GM12878 (cell line): ENCODE data around the gene PCDHB7. TPM values are rescaled to one million over a fixed set of nuclear protein-coding genes. Genes with fewer than 3 reads are reported as not detected.
"Not testable (repeated sequence)": the region's sequence is repeated elsewhere in the genome, so short reads cannot be mapped to it uniquely, and the experiment has no call there.

Source experiments
- ATAC-seq: fragments of 200-7000 bp; cut with Tn5 transposase; 3 replicates; pipeline ENCODE4 v1.9.1; 2020; ENCODE audit warnings: mild to moderate bottlenecking, moderate library complexity
- BruUV-seq: library from RNA; stranded (reverse); fragments of 400-500 nt; replicated peaks from 2 replicates; lab custom pipeline; 2021; lab: Mats Ljungman, UMichigan
- CTCF ChIA-PET: fragments of 300-600 bp; sonication (Branson Sonifier 250); formaldehyde crosslinking; extraction: SDS; loops from one replicate; lab custom pipeline; 2021; ENCODE audit warnings: inconsistent platforms; lab: Yijun Ruan, JAX
- POLR2A ChIA-PET: fragments of 350-600 bp; formaldehyde crosslinking; extraction: SDS; loops from one replicate; lab custom pipeline; 2021; ENCODE audit warnings: inconsistent platforms; lab: Charles Lee
- RAD21 ChIA-PET: fragments of 300-600 bp; sonication (Branson Sonifier 250); formaldehyde crosslinking; loops from one replicate; lab custom pipeline; 2023; ENCODE audit warnings: antibody characterized with exemption; ENCODE audit not compliant: unreplicated experiment; lab: Charles Lee
- SMC1A ChIA-PET: fragments of 300-600 bp; sonication (Branson Sonifier 250); formaldehyde crosslinking; loops from one replicate; lab custom pipeline; 2023; ENCODE audit not compliant: unreplicated experiment, uncharacterized antibody; lab: Charles Lee
- DNase-seq: peaks from one replicate; pipeline ENCODE4 v3.0.0-alpha.2; 2011; ENCODE audit warnings: low read depth, low spot score
- FAIRE-seq: peaks from 3 replicates; lab custom pipeline; 2011; peaks lifted over from hg19 to GRCh38; lab: Jason Lieb, UNC
- H2AFZ ChIP-seq: 2 replicates; pipeline ENCODE4 v1.6.0; 2011; ENCODE audit warnings: low read depth, low read length, control low read depth; ENCODE audit not compliant: control insufficient read depth
- H3K27ac ChIP-seq: 2 replicates; pipeline ENCODE4 v1.5.1; 2011; ENCODE audit warnings: control low read depth; ENCODE audit not compliant: control insufficient read depth, insufficient read depth
- H3K27me3 ChIP-seq, 2 experiments: replicated peaks in 1 of 2; 2 replicates each; pipeline versions ENCODE4 v1.6.0 to v1.6.1; 2011; ENCODE audit warnings: low read length in 1 of 2; ENCODE audit not compliant: control insufficient read depth in 2 of 2, insufficient read depth in 2 of 2
- H3K36me3 ChIP-seq, 2 experiments: 2 replicates each; pipeline ENCODE4 v1.5.1; 2011; ENCODE audit warnings: low read length in 1 of 2; ENCODE audit not compliant: control insufficient read depth in 2 of 2, insufficient read depth in 2 of 2
- H3K4me1 ChIP-seq: 2 replicates; pipeline ENCODE4 v1.6.1; 2011; ENCODE audit warnings: mild to moderate bottlenecking, low read length, moderate library complexity, mixed read lengths; ENCODE audit not compliant: control insufficient read depth, insufficient read depth
- H3K4me2 ChIP-seq: 2 replicates; pipeline ENCODE4 v1.6.0; 2011; ENCODE audit warnings: control low read depth; ENCODE audit not compliant: control insufficient read depth, insufficient read depth
- H3K4me3 ChIP-seq: fragments of 200-600 bp; sonication (generic); 2 replicates; pipeline ENCODE4 v1.5.1; 2016
- H3K79me2 ChIP-seq: 2 replicates; pipeline ENCODE4 v1.6.0; 2011; ENCODE audit warnings: low read length; ENCODE audit not compliant: control insufficient read depth, insufficient read depth
- H3K9ac ChIP-seq: 2 replicates; pipeline ENCODE4 v1.8.0; 2011; ENCODE audit warnings: low read length, control low read depth, mixed read lengths; ENCODE audit not compliant: control insufficient read depth, insufficient read depth
- H3K9me3 ChIP-seq: replicated peaks from 3 replicates; pipeline ENCODE4 v1.5.1; 2011; ENCODE audit warnings: mild to moderate bottlenecking, low read length; ENCODE audit not compliant: control insufficient read depth, insufficient read depth
- H4K20me1 ChIP-seq: 2 replicates; pipeline ENCODE4 v1.6.0; 2011; ENCODE audit not compliant: control insufficient read depth, insufficient read depth
- ETV6 ChIP-seq, 2 experiments: fragments of 450-650 bp in 1 of 2; IDR thresholded peaks in 1 of 2; conservative IDR thresholded peaks in 1 of 2; 2 replicates each; pipeline ENCODE4 v1.6.1; 2014; ENCODE audit warnings: antibody characterized with exemption in 1 of 2, borderline replicate concordance in 1 of 2, low read depth in 1 of 2, mild to moderate bottlenecking in 1 of 2, moderate library complexity in 1 of 2
- FOXK2 ChIP-seq: fragments of 450-650 bp; IDR thresholded peaks from 2 replicates; pipeline ENCODE4 v1.6.1; 2017; ENCODE audit warnings: mild to moderate bottlenecking, moderate library complexity
- NR2C2 ChIP-seq: IDR thresholded peaks from 2 replicates; pipeline ENCODE4 v1.6.1; 2011; ENCODE audit warnings: borderline replicate concordance, low read depth; ENCODE audit not compliant: control insufficient read depth, insufficient read length
- RELB ChIP-seq: fragments of 450-650 bp; IDR thresholded peaks from 2 replicates; pipeline ENCODE4 v1.6.1; 2017; ENCODE audit warnings: low read depth, mild to moderate bottlenecking, moderate library complexity
- WGBS: methylation state at CpG from one replicate; pipeline ENCODE4 v1.1.6; 2016; ENCODE audit warnings: low lambda C conversion rate; ENCODE audit not compliant: insufficient replicate concordance, insufficient coverage; ENCODE audit errors: missing lambda C conversion rate; 5-methylcytosine and 5-hydroxymethylcytosine counted together
- in situ Hi-C: fragments of 300-500 bp; cut with MboI; formaldehyde crosslinking; loops from 9 replicates; pipeline ENCODE4 v1.14.3; 2018; ENCODE audit warnings: mixed read lengths
- intact Hi-C: fragments of 100-400 bp; cut with micrococcal nuclease; formaldehyde crosslinking; loops from one replicate; pipeline ENCODE4 v1.14.2; 2022; ENCODE audit not compliant: unreplicated experiment
- polyA plus RNA-seq, 11 experiments: library from polyadenylated mRNA; depleted of rRNA in 4 of 11; unstranded in 6 of 11; stranded (reverse) in 5 of 11; fragments of >200 nt; fragmentation: Nextera tagmentation in 4 of 11; fragmentation: Illumina TruSeq in 1 of 11; extraction: Ambion mirVana in 4 of 11; extraction: Trizol in 1 of 11; gene quantifications; 1 replicate in 1 of 11; 2 replicates in 10 of 11; pipeline versions ENCODE4 v1.2.1 to v1.2.3, GENCODE V29; 2011 to 2016; ENCODE audit warnings: inconsistent platforms in 2 of 11, missing spikeins in 2 of 11, low read depth in 1 of 11
- total RNA-seq, 4 experiments: library from RNA; depleted of rRNA in 3 of 4; stranded (reverse); fragments of >200 nt in 3 of 4; fragmentation: Illumina TruSeq in 1 of 4; extraction: Trizol in 1 of 4; gene quantifications; 2 replicates each; pipeline versions ENCODE4 v1.2.1 to v1.2.3, GENCODE V29; 2013 to 2021
- TF ChIP-seq, protein P1 (sequence below): IDR thresholded peaks from 2 replicates; pipeline ENCODE4 v1.6.1; 2012; ENCODE audit warnings: low read length, inconsistent platforms

PCDHB7 gene
- total and polyA plus RNA-seq, 10 of the 15 experiments (the other 5 are each of a cell fraction or from before 2014, with no cell fraction given): not detected

DNA sequence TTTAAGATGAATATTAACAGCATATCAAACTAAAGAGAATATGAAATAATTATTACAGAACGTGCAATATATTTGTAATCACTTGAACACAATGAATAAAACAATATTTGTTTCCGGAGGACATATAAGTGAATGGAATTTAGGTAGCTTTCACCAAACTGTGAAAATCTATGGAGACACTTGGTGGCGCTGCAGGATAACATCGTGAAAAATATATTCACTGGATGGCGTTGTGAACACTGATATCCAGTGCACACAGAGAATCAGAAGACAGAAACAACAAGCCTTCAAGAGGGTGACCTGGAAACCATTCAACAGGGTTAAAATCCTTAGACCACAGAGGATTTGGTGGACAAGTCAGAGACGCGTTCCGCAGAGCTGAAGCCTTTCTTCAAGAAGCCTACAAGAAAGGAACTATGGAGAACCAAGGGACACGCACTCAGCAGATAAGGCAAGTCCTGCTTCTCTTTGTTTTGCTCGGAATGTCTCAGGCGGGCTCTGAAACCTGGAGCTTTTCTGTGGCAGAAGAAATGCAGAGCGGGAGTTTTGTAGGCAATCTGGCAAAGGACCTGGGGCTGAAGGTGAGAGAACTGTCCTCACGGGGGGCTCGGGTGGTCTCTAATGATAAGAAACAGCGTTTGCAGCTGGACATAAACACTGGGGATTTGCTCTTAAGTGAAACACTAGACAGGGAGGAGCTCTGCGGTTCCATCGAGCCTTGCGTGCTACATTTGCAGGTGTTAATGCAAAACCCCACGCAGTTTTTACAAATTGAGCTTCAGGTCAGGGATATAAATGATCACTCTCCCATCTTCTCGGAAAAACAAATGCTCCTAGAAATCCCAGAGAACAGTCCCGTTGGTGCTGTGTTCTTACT, 27.2 kb downstream of the PCDHB7 start, which contains the start of gene PCDHB11:
TSS of gene PCDHB11 (plus strand) at position 269 of the 877 bp plus-strand sequence. CDS start at position 417, 148 bp downstream.
- no peak within 1 kb of the TSS for H3K27ac ChIP-seq
- no peak within 1 kb of the TSS for H2AFZ ChIP-seq
- DNase-seq (no peak), ATAC-seq (no peak), FAIRE-seq (no peak)
- H3K4me3 ChIP-seq: no peak within 1 kb of the TSS
- no peak within 1 kb of the TSS for H3K9ac ChIP-seq
- SMC1A ChIA-PET: no interaction called here
- H3K27me3 ChIP-seq: no peaks in the 10 kb centered on the region
- TF ChIP-seq NR2C2 (no peak), RELB (no peak), FOXK2 (no peak), ETV6 (conservative IDR thresholded peaks at IDR 0.05 in 1 of 2, IDR thresholded peaks at IDR 0.05 in 1 of 2; ENCODE audit: borderline replicate concordance in 1 of 2, low read depth in 1 of 2) (no peak)
- TF ChIP-seq, protein P1, sequence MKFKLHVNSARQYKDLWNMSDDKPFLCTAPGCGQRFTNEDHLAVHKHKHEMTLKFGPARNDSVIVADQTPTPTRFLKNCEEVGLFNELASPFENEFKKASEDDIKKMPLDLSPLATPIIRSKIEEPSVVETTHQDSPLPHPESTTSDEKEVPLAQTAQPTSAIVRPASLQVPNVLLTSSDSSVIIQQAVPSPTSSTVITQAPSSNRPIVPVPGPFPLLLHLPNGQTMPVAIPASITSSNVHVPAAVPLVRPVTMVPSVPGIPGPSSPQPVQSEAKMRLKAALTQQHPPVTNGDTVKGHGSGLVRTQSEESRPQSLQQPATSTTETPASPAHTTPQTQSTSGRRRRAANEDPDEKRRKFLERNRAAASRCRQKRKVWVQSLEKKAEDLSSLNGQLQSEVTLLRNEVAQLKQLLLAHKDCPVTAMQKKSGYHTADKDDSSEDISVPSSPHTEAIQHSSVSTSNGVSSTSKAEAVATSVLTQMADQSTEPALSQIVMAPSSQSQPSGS: no peak
- POLR2A ChIA-PET: no interaction called here
- no peaks in the 10 kb centered on the region for H3K36me3 ChIP-seq
- no peaks in the 10 kb centered on the region for H3K9me3 ChIP-seq
- no peak within 1 kb of the TSS for H3K4me2 ChIP-seq
- CTCF ChIA-PET: no interaction called here
- 47% methylated on average over 21 of the region's 21 CpGs for WGBS
- no TSS peak for BruUV-seq
- no peaks in the 10 kb centered on the region for H4K20me1 ChIP-seq
- in situ Hi-C loops: loop anchor here (25.0 kb wide), 1 partner anchor 363 kb away; no protein-coding TSS in a partner anchor
- intact Hi-C loops: no loop called here
- no peaks in the 10 kb centered on the region for H3K79me2 ChIP-seq
- RAD21 ChIA-PET: no interaction called here
- H3K4me1 ChIP-seq: no peaks in the 10 kb centered on the region

DNA sequence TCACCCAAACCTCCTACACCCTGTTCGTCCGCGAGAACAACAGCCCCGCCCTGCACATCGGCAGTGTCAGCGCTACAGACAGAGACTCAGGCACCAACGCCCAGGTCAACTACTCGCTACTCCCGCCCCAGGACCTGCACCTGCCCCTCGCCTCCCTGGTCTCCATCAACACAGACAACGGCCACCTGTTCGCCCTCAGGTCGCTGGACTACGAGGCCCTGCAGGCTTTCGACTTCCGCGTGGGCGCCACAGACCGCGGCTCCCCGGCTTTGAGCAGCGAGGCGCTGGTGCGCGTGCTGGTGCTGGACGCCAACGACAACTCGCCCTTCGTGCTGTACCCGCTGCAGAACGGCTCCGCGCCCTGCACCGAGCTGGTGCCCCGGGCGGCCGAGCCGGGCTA, 28.7 kb downstream of the PCDHB7 start:
- 82% methylated on average over 26 of the region's 38 CpGs for WGBS
- H3K79me2 ChIP-seq, H3K36me3 ChIP-seq, H2AFZ ChIP-seq, H3K4me3 ChIP-seq, H3K4me2 ChIP-seq, H3K27me3 ChIP-seq, H3K9ac ChIP-seq, CTCF ChIA-PET, FAIRE-seq, RAD21 ChIA-PET, BruUV-seq, DNase-seq, H3K9me3 ChIP-seq, POLR2A ChIA-PET, H3K4me1 ChIP-seq, intact Hi-C loops, SMC1A ChIA-PET, H3K27ac ChIP-seq, H4K20me1 ChIP-seq, ATAC-seq: not testable (repeated sequence)
- in situ Hi-C loops: loop anchor here (25.0 kb wide), 1 partner anchor 361 kb away; no protein-coding TSS in a partner anchor
